ENCODE data around the gene GATAD1.
"Not testable (repeated sequence)": the region's sequence is repeated elsewhere in the genome, so short reads cannot be mapped to it uniquely, and the experiment has no call there.

GATAD1 gene

DNA sequence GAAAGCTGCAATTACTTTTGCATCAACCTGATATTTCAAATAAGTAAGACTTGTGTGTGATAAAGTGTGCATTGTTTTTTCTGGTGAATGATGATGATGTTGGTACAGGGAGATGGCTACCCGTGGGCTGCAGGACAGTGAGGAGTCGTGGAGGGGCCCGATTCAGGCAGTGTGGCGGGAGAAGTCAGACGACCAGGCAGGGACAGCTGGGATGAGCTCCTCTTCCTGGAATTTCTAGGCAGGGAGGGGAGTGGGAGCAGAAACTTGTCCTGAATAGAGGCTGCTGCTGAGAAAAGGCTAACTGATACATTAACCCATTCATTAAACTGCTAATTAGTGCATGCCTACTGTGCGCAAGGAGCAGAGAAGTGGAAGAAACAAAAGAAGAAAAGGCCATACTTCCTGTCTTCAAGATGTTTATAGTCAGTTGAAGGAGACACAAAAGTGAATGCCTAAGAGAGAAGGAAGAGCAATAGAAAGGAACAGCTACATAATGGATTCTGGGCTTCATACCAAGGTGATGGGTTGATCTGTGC lies 9.3 kb upstream of the GATAD1 start:
- no peak for DNase-seq

DNA sequence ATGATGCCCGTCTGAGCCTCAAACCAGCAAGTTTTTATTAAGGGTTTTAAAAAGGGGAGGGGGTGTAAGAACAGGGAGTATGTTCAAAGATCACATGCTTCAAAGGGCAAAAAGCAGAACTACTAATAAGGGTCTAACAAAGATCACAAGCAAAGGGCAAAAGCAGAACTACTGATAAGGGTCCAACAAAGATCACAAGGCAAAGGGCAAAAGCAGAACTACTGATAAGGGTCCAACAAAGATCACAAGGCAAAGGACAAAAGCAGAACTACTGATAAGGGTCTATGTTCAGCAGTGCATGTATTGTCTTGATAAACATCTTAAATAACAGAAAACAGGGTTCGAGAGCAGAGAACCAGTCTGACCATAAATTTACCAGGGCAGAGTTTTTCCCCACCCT lies 4.6 kb upstream of the GATAD1 start:
- DNase-seq: not testable (repeated sequence)

DNA sequence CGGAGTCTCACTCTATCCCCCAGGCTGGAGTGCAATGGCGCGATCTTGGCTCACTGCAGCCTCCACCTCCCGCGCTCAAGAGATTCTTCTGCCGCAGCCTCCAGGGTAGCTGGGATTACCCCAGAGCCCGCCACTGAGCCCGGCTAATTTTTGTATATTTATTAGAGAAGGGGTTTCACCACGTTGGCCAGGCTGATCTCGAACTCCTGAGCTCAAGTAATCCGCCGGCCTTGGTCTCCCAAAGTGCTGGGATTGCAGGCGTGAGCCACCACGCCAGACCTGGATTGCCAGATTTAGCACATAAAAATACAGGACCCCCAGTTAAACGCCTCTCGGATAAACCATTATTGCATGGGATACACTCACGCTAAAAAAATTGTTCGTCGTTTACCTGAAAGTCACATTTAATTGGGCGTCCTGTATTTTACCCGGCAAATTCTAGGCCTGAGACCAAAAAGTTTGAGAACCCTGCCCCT lies 375 bp upstream of the GATAD1 start:
- no peak for DNase-seq

DNA sequence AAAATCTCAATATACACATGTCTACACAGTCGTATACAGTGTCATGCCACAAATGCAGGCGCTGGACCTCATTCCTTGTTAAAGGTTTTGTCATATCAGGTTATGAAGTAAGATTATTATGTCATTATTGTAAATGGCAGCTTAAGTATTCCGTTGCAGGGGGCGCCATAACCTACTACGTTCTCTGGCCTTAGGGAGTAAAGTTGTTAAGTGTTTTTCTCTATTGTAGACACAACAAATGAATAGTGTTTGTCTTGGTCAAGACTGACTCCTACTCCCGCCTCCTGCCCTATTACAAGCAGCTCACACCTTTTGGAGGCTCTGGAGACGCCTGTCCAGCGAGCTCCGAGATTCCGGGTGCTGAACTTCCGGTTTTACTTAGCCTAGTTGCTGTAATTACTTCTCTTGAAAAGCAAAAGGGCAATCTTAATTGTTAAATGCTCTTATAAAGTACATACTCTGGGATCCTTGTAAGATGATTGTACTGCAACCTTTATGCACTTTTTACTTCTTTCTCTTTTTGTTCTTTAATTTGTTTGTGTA lies 994 bp downstream of the GATAD1 start:
- DNase-seq: peak; percentile 39

DNA sequence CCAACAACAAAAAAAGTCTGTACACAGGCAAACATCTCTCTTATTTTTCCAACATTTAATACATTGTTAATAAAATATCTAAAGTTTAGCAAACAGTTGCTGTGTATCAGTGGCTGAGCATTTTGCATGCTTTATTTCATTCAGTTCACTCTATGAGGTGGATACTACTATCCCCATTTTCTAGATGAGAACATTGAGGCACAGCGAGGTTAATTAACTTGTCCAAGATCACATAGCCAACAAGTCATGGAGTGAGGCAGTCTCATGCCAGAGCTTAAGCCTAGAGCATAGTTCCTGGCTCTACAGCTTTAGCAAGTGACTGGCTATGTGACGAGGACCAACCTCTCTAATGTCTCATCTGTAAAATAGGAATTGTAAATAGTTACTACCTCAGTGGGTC lies 4.4 kb downstream of the GATAD1 start:
- no peak for DNase-seq

DNA sequence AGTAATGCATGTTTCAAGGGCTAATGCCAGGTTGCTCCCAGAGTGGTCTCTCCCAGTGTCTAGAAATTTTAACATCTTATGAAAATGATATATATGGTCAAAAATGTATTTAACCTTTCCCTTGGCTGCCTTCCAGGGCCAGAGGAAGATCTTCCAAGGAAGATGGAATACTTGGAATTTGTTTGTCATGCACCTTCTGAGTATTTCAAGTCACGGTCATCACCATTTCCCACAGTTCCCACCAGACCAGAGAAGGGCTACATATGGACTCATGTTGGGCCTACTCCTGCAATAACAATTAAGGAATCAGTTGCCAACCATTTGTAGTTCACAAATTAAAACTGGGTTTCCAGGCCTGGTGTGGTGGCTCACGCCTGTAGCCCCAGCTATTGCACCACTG lies 9.0 kb downstream of the GATAD1 start:
- no peak for DNase-seq

DNA sequence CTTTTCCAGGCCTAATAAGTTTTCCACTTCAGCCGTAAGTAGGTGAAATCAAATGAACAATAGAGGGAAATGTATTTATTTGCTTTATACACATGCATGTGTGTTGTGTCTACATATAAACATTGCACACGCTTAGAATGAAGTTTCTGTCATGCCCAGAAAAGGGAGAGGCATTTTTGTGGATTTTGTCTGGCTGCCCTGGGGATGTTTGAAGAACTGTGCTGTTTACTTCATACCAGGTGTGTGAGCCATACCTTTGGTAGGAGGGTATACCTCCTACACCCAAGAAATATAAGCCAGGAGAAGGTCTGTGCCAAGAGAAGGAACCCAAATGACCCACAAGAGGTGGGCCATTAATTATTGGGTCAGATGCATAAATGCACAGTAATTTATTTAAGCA lies 12.8 kb downstream of the GATAD1 start:
- no peak for DNase-seq

DNA sequence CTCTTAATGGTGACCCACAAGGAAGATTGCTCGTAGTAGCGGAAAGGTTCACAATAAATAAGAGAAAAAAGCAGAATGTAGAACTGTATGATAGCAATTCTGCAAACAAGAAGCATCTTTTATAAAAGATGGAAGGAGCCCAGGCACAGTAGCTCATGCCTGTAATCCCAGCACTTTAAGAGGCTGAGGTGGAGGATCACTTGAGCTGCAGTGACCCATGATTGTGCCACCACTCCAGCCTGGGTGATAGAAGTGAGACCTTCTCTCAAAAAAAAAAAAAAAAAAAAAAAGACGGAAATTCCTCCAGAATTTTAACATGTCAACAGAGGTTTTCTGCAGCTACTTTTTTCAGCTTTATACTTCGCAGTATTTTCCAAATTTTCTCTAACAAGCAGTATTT lies 13.2 kb downstream of the GATAD1 start:
- DNase-seq: no peak

DNA sequence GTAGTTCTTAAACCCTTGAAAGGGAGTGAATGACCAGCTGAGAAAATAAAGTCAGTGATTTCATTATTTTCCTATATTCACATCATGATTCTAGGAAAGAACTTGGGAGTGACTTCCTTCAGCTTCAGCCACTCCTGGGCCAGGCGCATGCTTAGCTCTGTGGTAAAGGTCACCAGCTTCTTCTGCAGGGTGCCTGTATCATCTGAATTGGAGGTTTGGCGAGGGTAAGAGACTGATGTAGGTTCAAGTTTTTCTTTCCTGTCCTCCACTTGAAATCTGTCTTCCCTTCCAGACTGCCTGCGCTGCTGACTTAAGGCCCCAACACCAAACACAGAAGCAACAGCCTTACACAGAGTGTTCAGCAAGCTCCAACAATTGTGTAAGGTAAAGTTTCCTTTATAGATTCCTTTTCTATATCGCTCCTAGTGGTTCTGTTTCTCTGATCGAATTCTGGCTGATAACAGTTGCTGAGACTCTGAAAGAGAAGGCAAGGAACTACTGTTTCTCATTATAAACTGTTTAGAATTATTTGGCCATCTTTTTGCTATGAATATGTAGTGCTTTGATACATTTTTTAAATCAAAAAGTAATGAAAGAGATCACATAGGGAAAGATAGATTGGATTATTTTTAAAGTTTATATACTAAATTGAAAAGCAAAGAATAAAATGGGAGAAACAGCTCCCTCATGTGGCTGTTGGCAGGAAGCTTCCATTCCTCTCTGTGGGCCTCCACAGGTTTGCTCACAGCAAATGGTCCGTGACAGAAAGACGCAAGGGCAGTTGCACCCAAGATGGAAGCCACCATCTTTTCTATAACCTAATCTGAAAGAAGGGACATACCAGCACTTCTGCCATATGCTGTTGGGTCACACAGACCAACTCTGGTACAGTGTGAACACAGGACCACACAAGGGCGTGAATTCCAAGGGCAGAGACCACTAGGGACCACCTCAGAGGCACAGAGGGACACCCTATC lies 14.0 kb downstream of the GATAD1 start:
- peak; percentile 10 for DNase-seq

DNA sequence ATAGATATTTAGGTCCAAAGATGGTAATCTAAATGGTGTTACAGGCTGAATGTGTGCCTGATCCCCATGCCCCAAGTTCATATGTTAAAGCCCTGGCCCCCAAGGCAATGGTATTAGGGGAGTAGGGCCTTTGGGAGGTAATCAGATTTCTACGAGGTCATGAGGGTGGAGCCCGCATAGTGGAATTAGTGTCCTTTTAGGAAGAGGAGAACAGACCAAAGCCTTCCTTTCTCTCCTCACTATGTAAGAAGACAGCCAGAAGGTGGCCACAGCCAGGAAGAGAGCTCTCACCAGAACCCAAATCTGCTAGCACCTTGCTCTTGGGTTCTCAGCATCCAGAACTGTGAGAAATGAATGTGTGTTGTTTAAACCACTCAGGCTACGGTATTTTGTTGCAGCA lies 15.3 kb downstream of the GATAD1 start:
- no peak for DNase-seq

DNA sequence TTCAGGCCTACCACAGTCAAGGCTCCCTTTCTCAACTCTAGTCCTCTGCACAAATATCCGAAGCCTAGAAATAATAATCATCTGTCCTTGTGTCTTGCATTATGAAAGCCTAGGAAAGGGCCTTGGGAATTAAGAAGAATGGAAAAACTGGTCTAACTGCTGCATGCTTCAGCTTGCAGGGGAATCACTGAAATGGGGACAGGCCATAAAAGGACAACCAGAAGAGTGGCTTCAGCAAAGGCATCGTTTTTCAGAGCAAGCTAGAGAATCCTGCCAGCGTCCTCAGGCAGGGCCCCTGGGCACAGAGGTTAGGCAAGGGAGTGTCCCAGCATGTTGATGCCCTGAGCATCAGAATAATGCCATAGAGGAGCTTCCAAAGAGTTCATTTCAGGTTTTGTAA lies 17.2 kb downstream of the GATAD1 start:
- DNase-seq: no peak

DNA sequence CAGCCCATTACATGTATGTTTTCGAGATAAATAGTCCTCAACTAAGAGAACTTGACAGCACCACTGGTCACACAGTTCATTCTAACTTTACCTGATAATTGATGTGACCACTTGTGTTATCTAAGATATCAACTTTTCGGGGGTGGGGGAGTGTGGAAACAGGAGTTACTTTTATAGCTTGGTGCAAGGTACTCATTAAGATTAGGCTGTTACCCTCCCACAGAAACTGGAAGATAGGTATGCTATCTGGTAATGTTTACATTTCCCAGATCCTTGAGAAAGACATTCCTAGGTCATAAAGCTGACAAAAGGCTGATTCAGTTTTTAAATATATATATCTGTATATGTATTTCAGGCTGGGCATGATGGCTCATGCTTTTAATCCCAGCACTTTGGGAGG lies 19.4 kb downstream of the GATAD1 start:
- DNase-seq: no peak

DNA sequence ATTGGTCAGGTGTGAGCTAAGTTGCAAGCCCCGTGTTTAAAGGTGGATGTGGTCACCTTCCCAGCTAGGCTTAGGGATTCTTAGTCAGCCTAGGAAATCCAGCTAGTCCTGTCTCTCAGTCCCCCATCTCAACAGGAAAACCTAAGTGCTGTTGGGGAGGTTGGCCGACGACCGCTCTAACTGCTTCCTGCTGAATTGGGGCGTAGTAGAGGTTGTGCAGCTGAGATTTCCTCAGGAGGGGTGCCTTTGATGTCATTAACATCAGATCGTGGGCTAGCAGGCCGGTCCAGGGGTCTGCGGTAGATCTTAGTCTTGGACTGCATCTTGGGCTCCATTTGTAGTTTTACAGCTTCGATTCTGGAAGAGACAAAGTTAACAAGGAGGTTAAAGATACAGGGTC lies 21.3 kb downstream of the GATAD1 start:
- not testable (repeated sequence) for DNase-seq

DNA sequence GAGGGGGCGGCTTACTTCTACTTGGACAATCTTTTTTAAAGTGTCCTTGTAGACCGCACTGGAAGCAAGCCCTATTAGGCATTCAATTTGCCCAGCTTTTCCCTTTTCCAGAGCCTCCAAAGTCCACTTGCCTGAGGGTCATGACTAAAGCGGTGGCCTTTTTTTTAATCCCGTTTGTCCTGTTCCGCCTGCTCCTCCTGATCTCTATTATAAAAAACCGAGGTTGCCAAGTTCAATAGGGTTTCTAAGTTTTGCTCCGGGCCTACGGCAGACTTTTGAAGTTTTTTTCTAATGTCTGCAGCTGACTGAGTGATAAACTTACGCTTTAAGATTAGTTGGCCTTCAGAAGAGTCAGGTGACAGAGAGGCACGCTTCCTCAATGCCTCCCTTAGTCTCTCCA lies 26.7 kb downstream of the GATAD1 start:
- not testable (repeated sequence) for DNase-seq

DNA sequence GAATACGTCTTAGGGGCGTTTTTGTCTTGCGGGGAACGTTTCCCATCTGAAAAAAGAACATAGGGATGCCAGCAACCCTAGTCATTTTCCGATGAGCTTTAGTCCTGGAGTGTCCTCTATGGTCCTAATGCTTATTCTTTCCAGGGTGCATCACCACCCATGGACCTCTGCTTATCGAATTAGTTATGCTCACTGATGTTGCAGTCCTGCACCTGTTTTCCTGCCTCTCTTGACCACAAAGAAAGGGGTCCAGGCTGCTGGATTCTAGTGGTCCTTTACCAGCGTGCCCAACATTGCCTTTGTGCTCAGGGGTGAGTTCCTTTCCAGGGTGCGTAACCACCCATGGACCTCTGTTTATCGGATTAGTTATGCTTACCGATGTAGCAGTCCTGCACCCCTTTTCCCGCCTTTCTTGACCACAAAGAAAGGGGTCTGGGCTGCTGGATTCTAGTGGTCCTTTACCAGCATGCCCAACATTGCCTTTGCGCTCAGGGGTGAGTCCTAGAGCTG lies 28.0 kb downstream of the GATAD1 start:
- not testable (repeated sequence) for DNase-seq

DNA sequence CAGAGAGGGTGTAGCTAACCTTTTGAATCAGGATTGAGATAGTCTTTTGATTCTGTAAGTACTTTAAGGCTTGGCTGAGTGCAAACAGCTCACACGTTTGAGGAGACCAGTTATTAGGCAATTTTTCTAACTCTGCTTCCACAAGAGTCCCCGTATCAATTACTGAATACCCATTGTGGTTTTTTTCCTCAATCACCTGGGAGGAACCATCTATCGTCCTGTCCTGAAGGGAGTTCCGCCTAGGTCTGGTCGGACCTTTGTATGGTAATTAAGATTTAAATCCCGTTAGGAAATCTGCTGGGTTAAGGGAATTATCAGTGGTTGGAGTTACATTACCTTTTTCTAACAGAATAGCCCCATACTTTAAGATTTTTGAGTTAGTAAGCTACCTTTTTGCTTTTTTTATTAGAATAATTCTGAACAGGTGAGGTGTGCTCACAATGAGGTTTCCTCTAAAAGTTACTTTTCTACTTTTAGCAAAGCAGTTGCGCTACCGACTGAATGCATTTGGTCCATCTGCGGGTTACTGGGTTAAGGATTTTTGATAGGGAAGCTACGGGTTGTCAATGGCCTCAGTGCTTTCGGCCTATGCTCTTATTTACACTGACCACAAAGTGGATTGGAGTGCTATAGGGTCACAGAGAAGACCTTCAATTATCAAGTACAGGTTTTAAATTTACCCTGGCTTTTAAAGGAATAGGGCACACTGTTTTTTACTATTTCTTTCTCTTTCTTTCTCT lies 28.7 kb downstream of the GATAD1 start:
- DNase-seq: not testable (repeated sequence)

DNA sequence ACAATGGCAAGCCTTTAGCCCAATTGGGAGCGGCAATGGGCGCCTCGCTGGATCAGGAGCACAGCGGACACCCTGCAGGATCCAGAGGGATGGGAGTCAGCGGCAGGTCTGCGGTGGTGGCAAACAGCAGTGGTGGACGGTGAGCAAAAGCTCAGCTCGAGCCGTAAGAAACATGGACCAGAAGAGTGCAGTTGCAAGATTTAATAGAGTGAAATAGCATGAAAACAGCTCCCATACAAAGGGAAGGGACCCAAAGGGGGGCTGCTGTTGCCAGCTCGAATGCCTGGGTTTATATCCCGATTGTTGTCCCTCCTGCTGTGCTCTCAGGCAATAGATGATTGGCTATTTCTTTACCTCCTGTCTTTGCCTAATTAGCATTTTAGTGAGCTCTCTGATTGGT lies 30.4 kb downstream of the GATAD1 start, which contains the start of gene ERVW-1:
TSS of gene ERVW-1 (minus strand) at position 266 of the 400 bp plus-strand sequence. CDS start 7,565 bp downstream, outside the sequence.
- DNase-seq: not testable (repeated sequence)

DNA sequence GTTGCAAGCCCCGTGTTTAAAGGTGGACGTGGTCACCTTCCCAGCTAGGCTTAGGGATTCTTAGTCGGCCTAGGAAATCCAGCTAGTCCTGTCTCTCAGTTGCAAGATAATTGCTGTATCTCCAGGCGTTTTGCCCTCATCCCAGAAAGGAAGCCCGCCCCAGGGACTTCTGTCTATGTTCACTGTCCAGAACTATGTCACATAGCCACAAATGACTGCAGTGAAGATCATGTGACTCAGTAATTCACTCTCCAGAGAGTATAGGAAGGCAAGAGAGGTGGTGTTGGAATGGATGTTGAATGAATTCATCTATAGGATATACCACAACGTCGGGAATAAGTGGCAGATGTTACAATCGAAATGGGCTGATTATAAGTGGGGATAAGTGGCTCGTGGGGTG lies 30.8 kb downstream of the GATAD1 start:
- DNase-seq: no peak

DNA sequence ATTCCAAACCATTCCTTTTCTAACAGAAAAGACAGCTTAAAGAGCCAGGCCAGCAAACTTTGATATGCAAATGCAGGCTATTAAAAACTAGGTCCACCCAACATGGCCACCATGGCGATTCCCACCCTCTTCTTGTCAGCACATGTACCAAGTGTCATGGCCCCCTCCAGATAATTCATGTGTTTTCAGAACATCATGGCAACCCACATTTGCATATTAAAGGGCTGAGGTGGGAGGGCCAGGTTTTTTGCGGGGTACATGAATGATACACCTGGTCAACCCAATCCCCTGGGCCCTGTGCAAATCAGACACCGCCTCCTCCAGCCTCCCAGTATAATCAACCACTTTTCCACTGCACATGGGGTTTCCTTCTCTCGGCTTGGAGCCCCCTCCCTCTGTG lies 31.4 kb downstream of the GATAD1 start:
- DNase-seq: no peak

DNA sequence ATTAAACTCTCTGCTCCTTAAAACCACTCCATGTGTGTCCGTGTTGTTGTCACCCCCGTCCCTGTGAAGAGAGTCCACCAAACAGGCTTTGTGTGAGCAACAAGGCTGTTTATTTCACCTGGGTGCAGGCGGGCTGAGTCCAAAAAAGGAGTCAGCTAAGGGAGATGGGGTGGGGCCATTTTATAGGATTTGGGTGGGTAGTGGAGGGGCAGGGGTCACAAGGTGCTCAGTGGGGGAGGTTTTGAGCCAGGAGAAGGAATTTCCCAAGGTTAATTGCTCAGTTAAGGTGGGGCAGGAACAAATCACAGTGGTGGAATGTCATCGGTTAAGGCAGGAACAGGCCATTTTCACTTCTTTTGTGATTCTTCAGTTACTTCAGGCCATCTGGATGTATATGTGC lies 31.9 kb downstream of the GATAD1 start:
- DNase-seq: not testable (repeated sequence)

DNA sequence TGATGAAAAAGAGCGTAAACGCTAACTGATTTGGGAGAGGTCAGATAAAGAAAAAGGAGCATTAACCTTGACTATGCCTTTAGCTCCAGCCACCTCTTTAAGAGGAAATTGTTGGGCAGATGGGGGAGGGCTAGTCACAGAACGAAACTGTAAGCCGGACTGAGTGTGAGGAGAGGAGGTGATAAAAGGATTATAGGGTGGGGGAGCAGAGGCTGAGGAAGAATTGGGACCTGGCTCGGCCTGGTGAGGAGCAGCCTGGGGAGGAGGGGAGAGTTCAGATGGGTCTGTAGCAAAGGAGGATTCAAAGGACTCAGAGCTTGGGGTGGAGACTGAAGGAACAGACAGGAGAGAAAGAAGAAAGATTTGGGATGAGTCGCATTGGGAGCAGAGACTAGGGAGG lies 36.3 kb downstream of the GATAD1 start:
- not testable (repeated sequence) for DNase-seq

DNA sequence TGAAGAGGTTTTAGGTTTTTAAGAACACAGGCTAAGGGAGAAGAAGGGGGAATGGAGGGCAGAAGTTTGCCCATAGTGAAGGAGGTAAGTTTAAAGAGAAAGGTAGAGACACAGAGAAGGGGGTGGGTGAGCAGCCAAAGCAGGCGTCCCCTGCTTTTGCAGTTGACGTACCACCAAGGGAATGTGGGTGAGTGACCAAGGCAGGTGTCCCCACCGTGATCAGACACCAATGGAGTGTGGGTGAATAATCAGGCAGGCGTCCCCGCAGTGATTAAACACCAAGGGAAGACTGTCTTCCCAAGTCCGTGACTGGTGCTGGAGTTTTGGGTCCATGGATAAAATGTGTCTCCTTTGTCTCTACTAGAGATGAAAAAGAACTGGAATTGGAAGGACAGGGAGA lies 36.9 kb downstream of the GATAD1 start:
- not testable (repeated sequence) for DNase-seq

Measured in stimulated activated CD4-positive, alpha-beta T cell treated with anti-CD3 and anti-CD28 coated beads, Interleukin-1b, Interleukin-23, amount 100 ng/mL, for 48 hours (primary cell).